Activated T-cell treated with anti-CD3 and anti-CD28 coated beads for 4 hours (primary cell): ENCODE measurements around the gene F9.
"Not testable (repeated sequence)": the region's sequence is repeated elsewhere in the genome, so short reads cannot be mapped to it uniquely, and the experiment has no call there.

Experiments used
- DNase-seq: peaks from one replicate; pipeline ENCODE4 v3.0.0-alpha.2; 2020

The F9 gene

GRCh38 chrX:139530550-139530949 lies at the start of gene F9:
F9 (plus strand) TSS chrX:139530739; CDS start chrX:139530765, 26 bp downstream.
- no peak for DNase-seq

GRCh38 chrX:139483699-139484098 lies 46.8 kb upstream of the F9 start:
- no peak for DNase-seq

- no peak for DNase-seq
Measured at GRCh38 chrX:139484591-139484990, 45.9 kb upstream of the F9 start.

- DNase-seq, result no peak
Measured at GRCh38 chrX:139495324-139495723, 35.2 kb upstream of the F9 start.

DNA sequence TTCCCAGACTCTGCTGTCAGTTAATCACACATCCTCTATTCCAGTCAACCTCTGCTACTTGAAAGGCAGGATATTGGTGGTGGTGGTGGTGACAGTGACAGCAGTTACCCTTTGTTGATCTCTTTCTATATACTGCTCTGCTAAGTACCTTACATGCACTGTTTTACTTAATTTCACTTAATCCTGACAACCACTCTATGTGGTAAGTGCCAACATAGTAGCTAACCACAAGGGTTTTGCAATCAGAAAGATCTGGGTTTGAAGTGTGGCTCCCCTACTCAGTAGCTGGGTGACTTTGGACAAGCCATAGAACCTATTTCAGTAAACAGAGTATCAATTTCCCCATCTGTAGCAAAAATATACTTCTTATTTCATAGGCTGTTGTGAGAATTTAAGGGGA lies 24.2 kb upstream of the F9 start:
- DNase-seq, result no peak

DNA sequence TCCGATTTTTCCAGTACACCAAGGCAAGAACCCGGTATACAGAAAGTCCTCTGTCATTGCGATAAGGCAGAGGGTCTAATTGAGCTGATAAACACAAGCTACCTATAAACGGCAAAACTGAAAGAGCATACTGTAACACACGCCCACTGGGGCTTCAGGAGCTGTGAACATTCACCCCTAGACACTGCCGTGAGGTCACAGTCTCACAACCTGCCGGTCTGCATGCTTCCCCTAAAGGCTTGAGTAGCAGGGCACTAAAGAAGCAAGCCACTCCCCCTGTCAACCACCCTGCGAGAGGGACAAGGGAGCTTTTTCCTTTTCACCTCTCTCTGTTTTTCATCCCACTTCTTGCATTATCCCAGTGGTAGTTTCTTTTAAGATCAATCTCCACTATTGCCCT lies 22.4 kb upstream of the F9 start:
- DNase-seq, result no peak

DNA sequence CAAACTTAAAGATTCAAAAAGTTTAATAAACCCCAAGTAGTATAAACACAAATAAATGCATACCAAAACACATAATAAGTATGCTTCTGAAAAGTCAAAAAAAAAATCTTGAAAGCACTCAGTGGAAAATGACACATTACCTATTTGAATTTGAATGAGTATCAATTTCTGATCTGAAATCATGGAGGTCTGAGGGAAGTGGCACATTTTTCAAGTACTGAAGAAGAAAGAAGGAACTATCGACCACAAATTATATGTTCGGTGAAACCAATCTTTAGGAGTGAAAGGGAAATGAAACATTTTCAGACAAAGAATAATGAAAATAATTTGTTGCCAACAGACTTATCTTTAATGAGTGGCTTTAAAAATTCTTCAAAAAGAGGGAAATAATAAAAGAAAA lies 12.1 kb upstream of the F9 start:
- no peak for DNase-seq

- DNase-seq, result not testable (repeated sequence)
Measured at GRCh38 chrX:139528829-139529228, 1.7 kb upstream of the F9 start.

- no peak for DNase-seq
Measured at GRCh38 chrX:139532834-139533233, 2.3 kb downstream of the F9 start.

DNA sequence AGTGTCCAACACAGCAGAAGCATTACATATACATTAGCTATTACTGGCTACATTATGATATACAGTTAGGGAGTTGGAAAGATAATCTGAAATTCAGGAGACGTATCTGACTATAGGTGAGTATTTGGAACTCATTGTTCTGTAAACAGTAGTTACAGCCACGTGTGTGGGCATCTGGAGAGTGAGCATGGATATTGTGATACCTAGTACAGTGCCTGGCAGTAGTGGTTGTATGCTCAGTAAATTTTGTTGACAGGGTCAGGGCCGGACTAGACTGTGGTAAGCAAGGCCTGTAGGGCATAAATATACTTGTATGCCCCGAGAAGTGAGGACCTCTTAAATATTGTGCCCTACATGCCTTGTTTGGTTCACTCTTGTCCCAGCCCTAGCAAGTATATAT lies 2.9 kb downstream of the F9 start:
- no peak for DNase-seq

DNA sequence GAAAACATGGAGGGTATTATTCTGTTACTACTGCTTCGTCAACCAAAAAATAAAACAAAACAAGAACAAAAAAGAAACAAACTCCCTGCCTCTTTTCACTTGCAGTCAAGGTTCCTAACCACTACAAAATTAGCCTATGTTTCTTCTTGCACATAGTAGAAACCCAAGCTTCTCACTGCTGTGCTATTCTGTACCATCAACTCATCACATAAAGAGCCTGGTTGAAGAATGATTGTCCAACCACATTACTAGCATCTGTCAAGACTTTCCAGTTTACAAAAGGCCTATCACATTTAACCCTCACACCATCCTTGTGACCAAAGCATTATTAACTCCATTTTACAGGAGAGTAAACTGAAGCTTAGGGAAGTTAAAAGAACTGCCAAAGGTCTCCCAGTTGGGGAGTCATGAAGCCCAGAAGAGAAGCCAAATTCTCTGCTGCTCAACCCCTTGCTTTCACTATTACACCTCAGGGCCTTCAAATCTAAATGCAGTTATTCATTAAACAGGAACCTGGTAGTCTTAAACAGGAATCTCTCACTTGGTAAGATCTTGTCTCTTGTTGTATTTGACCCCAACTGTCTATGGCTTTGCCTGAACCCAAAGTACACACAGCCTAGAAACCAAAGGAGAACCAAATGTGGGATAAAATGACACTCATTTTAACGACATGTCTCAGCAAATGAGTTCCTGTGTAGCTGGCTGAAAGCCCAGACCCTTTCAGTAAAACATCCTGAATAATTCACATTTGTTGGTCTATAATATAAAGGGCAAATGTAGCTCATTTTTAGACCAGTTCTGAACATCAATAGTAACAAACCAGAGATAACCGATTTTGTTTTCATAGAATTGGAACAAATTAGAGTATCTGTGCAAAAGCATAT lies 8.6 kb downstream of the F9 start:
- DNase-seq, result no peak

- DNase-seq, result no peak
Measured at GRCh38 chrX:139542652-139543051, 12.1 kb downstream of the F9 start.

- no peak for DNase-seq
Measured at GRCh38 chrX:139543920-139544319, 13.4 kb downstream of the F9 start.

GRCh38 chrX:139544591-139544990 lies 14.1 kb downstream of the F9 start:
- DNase-seq, result no peak

DNA sequence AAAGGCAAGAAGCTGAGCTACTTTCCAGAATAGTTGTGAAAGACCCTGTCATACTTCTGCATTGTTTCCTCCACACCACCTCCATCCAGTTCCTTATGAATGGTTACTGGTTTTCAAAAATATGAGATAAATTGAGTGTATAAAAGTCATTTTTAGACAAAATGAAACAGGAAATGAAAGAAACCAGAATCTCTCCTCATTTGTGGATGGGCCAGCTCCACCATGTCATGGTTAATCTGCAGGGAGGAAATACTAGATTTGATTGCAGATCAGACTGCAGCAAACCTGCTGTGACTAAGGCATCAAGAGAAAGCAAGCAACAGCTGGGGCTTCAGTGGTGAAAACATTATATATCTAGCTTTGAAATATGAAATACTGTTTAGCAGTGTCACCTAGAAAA lies 23.8 kb downstream of the F9 start:
- DNase-seq, result no peak

DNA sequence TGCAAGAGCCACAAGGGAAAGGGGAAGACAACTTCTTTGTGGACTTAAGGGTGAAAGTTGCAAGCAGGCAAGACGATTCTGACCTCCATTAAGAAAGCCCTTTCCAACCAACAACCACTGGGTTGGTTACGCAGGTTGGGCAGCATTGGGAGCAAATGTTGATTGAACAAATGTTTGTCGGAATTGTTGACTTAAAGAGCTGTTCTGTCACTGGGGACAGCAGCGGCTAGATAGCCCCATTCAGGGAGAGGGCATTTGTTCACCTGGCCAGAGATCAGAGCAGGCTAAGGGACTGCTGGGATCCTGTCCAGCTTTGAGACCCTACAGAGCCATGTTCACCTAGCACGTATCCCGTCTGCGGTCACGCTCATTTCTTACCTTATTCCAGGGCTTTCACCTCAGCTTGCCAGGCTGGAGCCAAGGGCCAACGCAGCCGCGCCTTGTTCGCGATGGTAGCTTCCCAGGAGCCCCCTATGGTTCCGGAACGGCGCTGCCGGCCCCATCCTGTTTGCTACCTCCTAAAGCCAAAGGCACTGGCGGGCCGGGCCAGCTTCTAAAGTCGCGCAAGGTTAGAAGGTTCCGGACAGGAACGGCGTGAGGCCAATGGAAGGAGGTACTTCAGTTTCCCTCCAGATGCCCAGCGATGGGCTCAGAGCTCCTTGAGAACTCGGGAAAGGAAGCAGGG lies 24.6 kb downstream of the F9 start:
- DNase-seq, result no peak

- no peak for DNase-seq
Measured at GRCh38 chrX:139559383-139560042, 29.0 kb downstream of the F9 start.

DNA sequence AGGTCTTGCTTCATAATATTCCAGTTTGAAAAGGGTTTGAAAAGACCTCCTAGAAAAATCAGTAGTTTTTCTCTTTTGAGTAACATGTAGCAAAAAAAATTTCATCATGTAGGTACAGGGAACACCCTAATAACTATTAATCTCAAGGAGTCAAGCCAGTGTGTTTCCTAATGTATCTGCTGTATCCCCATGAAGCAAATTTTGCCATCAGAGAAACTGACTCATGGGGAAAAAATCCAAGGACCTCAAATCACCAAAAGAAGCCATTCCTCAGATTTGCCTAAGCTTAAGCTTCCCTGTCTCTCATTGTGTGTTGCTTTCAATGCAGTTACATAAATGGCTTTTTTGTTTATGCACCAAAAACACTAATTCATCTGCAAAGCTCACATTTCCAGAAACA lies 29.7 kb downstream of the F9 start:
- no peak for DNase-seq

DNA sequence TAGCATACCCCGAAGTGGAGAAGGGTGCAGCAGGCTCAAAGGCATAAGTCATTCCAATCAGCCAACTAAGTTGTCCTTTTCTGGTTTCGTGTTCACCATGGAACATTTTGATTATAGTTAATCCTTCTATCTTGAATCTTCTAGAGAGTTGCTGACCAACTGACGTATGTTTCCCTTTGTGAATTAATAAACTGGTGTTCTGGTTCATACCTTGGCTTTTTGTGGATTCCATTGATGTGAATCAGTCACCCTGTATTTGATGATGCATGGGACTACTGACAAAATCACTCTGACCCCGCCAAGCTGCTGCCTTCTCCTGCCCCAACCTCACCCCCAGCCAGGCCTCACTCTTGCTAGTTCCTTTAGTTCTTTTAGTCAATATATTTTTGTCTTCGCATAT lies 32.7 kb downstream of the F9 start:
- DNase-seq, result no peak

DNA sequence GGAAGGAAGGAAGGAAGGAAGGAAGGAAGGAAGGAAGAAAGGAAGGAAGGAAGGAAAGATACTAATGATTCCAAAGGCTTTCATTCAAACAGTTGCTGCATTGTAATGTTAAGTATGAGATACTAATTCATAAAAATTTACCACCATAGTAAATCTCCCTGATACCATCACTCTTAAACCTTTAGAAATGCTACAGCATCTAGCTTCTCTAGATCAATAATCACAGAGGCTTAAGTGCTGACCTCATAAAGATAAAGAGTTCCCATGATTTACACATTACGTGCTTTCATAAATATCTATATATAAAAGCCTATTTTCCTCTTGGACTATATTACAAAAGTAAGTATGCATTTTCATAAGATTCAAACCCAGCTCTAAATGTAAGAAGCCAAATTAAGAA lies 36.4 kb downstream of the F9 start:
- DNase-seq, result no peak

- no peak for DNase-seq
Measured at GRCh38 chrX:139581068-139581467, 50.5 kb downstream of the F9 start.

- DNase-seq, result no peak
Measured at GRCh38 chrX:139585613-139586012, 55.1 kb downstream of the F9 start.

- DNase-seq, result no peak
Measured at GRCh38 chrX:139596068-139596467, 65.5 kb downstream of the F9 start.

DNA sequence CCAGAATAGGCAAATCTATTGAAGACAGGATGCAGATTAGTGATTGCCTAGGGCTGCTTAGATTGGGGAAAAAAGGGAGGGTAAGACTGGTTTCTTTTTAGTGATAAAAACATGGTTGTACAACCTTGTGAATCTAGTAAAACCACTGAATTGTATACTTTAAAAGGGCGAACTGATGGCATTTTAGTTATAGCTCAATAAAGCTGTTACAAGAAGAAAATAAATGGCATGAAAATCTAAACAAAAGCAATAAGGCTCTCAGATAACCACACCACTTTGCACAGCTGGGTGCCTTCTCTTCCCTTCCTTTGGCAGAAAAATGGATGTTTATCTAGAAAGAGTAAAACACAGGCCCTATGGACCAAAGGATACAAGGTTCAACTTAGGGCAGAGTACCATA lies 69.6 kb downstream of the F9 start:
- no peak for DNase-seq
